ENCODE data around the gene EAF1.
A peak's percentile ranks its signal among the peaks of the same experiment; 100 is the strongest.

Gene EAF1

DNA sequence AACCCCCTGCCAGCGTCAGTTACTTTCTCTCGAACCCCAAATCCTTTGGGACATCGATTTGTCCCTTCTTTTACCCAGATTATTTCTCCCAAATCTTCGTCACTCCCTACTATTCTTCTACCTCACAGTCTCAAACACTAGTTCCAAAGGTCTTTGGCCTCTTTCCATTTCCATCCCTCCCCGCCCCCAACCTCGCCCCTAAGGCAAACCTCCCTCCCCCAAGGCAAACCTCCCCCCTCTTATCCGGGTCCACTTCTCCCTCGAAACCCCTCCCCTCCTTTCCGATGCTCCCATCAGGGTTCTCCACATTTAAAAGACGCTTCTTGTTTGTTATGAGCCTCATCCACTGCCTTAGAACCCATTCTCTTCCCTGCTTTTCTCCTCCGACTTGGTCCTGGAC lies 583 bp downstream of the EAF1 start:
- Histone ChIP-seq H3F3A (ENCODE audit: insufficient read depth) (no peaks in the 10 kb centered on the region), H3K36me3 (ENCODE audit: low read length) (peaks cover 17% of the 10 kb centered on the region), H3K9me2 (replicated peaks; ENCODE audit: insufficient read depth, low read length) (no peaks in the 10 kb centered on the region), H3K9ac (ENCODE audit: low read length) (peak overlapping the region; percentile 88), H3K79me2 (ENCODE audit: insufficient read depth, low read length) (peaks cover 59% of the 10 kb centered on the region), H2AFZ (ENCODE audit: low read depth, low read length, severe bottlenecking) (peak overlapping the region; percentile 65), H3K27ac (ENCODE audit: low read depth, low read length) (0 out of 2 replicates have a peak overlapping the region, but pooled peaks have one; percentile 17), H3K4me2 (ENCODE audit: low read depth, low read length, poor library complexity, severe bottlenecking) (peak overlapping the region; percentile 94), H3K27me3 (ENCODE audit: low read length) (no peaks in the 10 kb centered on the region), H3K9me3 (ENCODE audit: insufficient read depth, low read length) (no peaks in the 10 kb centered on the region), H4K20me1 (ENCODE audit: low read depth, low read length) (peaks cover 4% of the 10 kb centered on the region; the same call in 1 of the 2 replicates), H3K4me3 (ENCODE audit: insufficient read depth, low read length, poor library complexity, severe bottlenecking) (peak overlapping the region; percentile 89)
- no peak for TF ChIP-seq EZH2phosphoT487 (conservative IDR thresholded peaks at IDR 0.05; ENCODE audit: low read length)
- TF ChIP-seq CTCF (IDR thresholded peaks at IDR 0.05; ENCODE audit: insufficient read depth, low read length, poor library complexity, severe bottlenecking) = no peak

GRCh38 chr3:15428539-15428938 lies 1.1 kb downstream of the EAF1 start:
- H3F3A ChIP-seq (ENCODE audit: insufficient read depth) = no peaks in the 10 kb centered on the region
- no peak for TF ChIP-seq EZH2phosphoT487 (conservative IDR thresholded peaks at IDR 0.05; ENCODE audit: low read length)
- no peak for TF ChIP-seq CTCF (IDR thresholded peaks at IDR 0.05; ENCODE audit: insufficient read depth, low read length, poor library complexity, severe bottlenecking)
- H3K36me3 ChIP-seq (ENCODE audit: low read length) = peaks cover 17% of the 10 kb centered on the region
- peak overlapping the region; percentile 89 for H3K4me3 ChIP-seq (ENCODE audit: insufficient read depth, low read length, poor library complexity, severe bottlenecking)
- H4K20me1 ChIP-seq (ENCODE audit: low read depth, low read length) = peaks cover 4% of the 10 kb centered on the region; the same call in 1 of the 2 replicates
- H3K27ac ChIP-seq (ENCODE audit: low read depth, low read length) = no peak overlapping the region
- H3K79me2 ChIP-seq (ENCODE audit: insufficient read depth, low read length) = peaks cover 59% of the 10 kb centered on the region
- H3K4me2 ChIP-seq (ENCODE audit: low read depth, low read length, poor library complexity, severe bottlenecking) = peak overlapping the region; percentile 94
- H3K9ac ChIP-seq (ENCODE audit: low read length) = peak overlapping the region; percentile 88
- H3K9me3 ChIP-seq (ENCODE audit: insufficient read depth, low read length) = no peaks in the 10 kb centered on the region
- no peaks in the 10 kb centered on the region for H3K27me3 ChIP-seq (ENCODE audit: low read length)
- no peaks in the 10 kb centered on the region for H3K9me2 ChIP-seq (replicated peaks; ENCODE audit: insufficient read depth, low read length)
- no peak overlapping the region for H2AFZ ChIP-seq (ENCODE audit: low read depth, low read length, severe bottlenecking)

DNA sequence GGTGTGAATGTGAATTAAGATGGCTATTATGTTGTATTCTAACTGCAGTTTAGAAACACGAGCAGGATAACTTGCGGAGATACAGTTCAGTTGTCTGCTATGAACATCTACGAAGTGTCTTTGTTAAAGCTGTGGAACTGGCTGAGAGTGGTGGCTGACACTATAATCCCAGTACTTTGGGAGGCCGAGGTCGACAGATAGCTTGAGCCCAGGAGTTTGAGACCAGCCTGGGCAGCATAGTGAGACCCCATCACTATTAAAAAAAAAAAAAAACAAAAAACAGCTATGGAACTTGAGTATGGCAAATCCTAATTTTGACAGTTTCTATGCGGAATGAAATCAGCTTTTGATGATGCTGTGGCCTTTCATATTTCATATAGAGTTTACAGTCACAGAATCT lies 1.7 kb downstream of the EAF1 start:
- H3K9me2 ChIP-seq (replicated peaks; ENCODE audit: insufficient read depth, low read length) = no peaks in the 10 kb centered on the region
- peaks cover 59% of the 10 kb centered on the region for H3K79me2 ChIP-seq (ENCODE audit: insufficient read depth, low read length)
- peak overlapping the region; percentile 88 for H3K9ac ChIP-seq (ENCODE audit: low read length)
- no peak overlapping the region for H2AFZ ChIP-seq (ENCODE audit: low read depth, low read length, severe bottlenecking)
- no peaks in the 10 kb centered on the region for H3F3A ChIP-seq (ENCODE audit: insufficient read depth)
- H3K27ac ChIP-seq (ENCODE audit: low read depth, low read length) = no peak overlapping the region
- peak overlapping the region; percentile 94 for H3K4me2 ChIP-seq (ENCODE audit: low read depth, low read length, poor library complexity, severe bottlenecking)
- H3K9me3 ChIP-seq (ENCODE audit: insufficient read depth, low read length) = no peaks in the 10 kb centered on the region
- peak overlapping the region; percentile 89 for H3K4me3 ChIP-seq (ENCODE audit: insufficient read depth, low read length, poor library complexity, severe bottlenecking)
- TF ChIP-seq CTCF (IDR thresholded peaks at IDR 0.05; ENCODE audit: insufficient read depth, low read length, poor library complexity, severe bottlenecking) = no peak
- no peak for TF ChIP-seq EZH2phosphoT487 (conservative IDR thresholded peaks at IDR 0.05; ENCODE audit: low read length)
- peaks cover 4% of the 10 kb centered on the region; the same call in 1 of the 2 replicates for H4K20me1 ChIP-seq (ENCODE audit: low read depth, low read length)
- H3K27me3 ChIP-seq (ENCODE audit: low read length) = no peaks in the 10 kb centered on the region
- H3K36me3 ChIP-seq (ENCODE audit: low read length) = peaks cover 17% of the 10 kb centered on the region

Data from SU-DHL-6 (cell line).